HUES6 (cell line): Measurements from ENCODE around the gene GRIN1.
A peak's percentile ranks its signal among the peaks of the same experiment; 100 is the strongest.

Source experiments
- H3K27ac ChIP-seq: 2 replicates; pipeline ENCODE4 v1.7.0; 2013; ENCODE audit warnings: low read depth, mild to moderate bottlenecking, low read length, inconsistent platforms
- H3K27me3 ChIP-seq: 2 replicates; pipeline ENCODE4 v1.6.1; 2013; ENCODE audit warnings: low read length; ENCODE audit not compliant: control insufficient read depth, insufficient read depth
- H3K36me3 ChIP-seq: 2 replicates; pipeline ENCODE4 v1.6.1; 2013; ENCODE audit warnings: low read length; ENCODE audit not compliant: control insufficient read depth, insufficient read depth
- H3K4me1 ChIP-seq: 2 replicates; pipeline ENCODE4 v1.6.1; 2013; ENCODE audit warnings: low read length; ENCODE audit not compliant: control insufficient read depth, insufficient read depth
- H3K4me3 ChIP-seq: 2 replicates; pipeline ENCODE4 v1.5.1; 2013; ENCODE audit warnings: low read depth, low read length
- H3K9ac ChIP-seq: one replicate; pipeline ENCODE4 v1.6.1; 2013; ENCODE audit warnings: mild to moderate bottlenecking, low read length
- H3K9me3 ChIP-seq: 2 replicates; pipeline ENCODE4 v1.6.1; 2013; ENCODE audit warnings: low read depth, low read length; ENCODE audit not compliant: control insufficient read depth, insufficient read depth

GRIN1 gene

DNA sequence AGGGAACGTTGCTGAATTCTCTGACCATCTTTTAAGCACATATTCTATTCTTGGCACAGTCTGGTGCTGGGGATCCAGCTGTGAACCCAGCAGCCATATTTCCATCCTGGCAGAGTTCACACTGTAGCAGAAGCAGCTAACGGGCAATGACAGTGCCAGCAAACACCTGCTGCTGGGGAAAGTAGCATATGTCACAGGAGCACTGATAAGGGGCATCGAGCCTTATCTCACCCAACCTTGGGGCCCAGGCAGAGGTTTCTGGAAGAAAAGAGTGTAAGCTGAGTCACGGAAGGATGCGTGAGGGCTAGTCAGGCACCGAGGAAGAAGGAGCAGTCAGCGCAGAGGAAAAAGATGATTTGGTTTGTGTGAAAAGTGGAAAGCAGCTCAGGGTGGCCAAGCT lies 67.6 kb downstream of the GRIN1 start:
- peak overlapping the region; percentile 100 for H3K4me3 ChIP-seq
- H3K4me1 ChIP-seq = peaks cover 17% of the 10 kb centered on the region; the same call in 1 of the 2 replicates
- no peaks in the 10 kb centered on the region for H3K9me3 ChIP-seq
- no peak overlapping the region for H3K27ac ChIP-seq
- no peak overlapping the region for H3K9ac ChIP-seq
- H3K27me3 ChIP-seq = no peaks in the 10 kb centered on the region
- H3K36me3 ChIP-seq = peaks cover 29% of the 10 kb centered on the region

DNA sequence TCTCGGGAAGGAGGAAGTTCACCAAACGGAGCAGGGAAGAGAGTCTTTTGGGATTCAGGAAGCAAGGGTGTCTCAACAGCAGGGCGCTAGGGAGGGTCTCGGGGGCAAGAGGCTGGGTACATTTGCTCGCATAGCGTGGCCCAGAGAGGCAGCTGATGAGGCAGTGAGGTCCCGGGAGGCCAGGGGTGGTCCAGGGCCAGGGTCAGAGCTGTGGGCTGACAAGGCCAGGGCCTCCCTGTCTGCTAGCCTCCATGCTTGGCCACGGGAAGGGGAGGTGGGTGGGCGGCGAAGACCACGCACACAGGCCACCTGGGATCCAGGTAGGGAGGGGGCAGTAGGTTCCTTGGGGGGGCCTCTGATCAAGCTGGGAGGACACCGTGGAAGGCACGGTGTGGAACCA lies 72.6 kb downstream of the GRIN1 start:
- Histone ChIP-seq H3K27ac (no peak overlapping the region), H3K27me3 (no peaks in the 10 kb centered on the region), H3K9me3 (no peaks in the 10 kb centered on the region), H3K36me3 (peaks cover 61% of the 10 kb centered on the region), H3K4me3 (no peak overlapping the region), H3K9ac (no peak overlapping the region), H3K4me1 (peaks cover 3% of the 10 kb centered on the region; the same call in 1 of the 2 replicates)

DNA sequence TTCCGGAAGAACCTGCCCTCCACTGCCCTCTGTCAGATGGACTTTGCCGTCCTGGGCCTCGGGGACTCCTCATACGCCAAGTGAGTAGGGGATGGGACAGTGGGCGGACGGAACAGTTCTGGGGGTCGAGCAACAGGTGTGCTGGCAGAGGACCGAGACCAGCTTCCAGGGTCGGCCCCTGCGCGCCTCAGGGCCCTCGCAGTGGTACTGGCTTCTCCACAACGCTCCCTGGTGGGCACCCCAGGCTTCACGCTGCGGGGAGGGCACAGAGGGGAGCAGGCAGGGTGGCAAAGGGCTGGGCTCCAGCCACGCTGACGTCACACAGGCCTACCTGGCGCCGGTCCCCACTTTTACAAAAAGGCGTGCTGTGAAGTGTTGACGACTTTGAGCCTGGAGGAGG lies 73.6 kb downstream of the GRIN1 start:
- H3K9ac ChIP-seq = no peak overlapping the region
- no peaks in the 10 kb centered on the region for H3K9me3 ChIP-seq

DNA sequence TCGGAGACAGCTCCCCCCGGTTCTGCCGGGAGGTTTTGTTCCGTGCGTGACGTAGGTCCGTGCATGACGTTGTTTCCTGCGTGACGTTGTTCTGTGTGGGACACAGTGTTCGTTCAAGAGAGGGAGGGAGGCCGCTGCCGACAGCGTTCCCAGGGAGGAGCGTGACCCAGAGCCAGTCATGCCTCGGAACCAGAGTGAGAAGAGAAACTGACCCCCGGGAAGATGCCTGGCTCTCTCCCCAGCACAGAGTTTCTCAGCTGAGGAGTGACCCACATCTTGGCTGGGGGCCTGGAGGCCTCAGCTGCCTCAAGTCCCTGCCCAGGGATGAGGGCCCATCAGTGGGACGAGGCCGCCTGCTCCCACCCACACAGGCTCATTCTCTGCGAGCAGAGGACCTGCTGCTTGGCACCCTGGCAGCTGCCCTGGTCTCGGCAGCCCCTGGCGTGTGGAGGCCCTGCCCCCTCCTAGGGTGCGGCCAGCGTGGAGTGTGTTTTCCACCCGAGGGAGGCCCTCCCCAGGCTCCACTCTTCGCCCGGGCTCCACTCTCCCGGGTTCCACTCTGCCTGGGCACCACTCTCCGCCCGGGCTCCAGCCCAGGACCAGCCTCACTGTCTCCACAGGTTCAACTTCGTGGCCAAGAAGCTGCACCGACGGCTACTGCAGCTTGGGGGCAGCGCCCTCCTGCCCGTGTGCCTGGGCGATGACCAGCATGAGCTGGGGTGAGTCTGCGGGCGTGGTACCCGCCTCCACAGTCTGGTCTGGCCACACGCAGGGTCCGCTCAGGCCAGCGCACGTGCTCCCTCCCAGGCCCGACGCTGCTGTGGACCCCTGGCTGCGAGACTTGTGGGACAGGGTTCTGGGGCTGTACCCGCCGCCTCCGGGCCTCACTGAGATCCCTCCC lies 74.5 kb downstream of the GRIN1 start:
- Histone ChIP-seq H3K4me3 (no peak overlapping the region), H3K9ac (no peak overlapping the region), H3K9me3 (no peaks in the 10 kb centered on the region), H3K27ac (no peak overlapping the region), H3K4me1 (peaks cover 9% of the 10 kb centered on the region), H3K27me3 (no peaks in the 10 kb centered on the region), H3K36me3 (peaks cover 55% of the 10 kb centered on the region)

More for the DNA sequence above, 73.6 kb downstream of the GRIN1 start:
- H3K36me3 ChIP-seq = peaks cover 57% of the 10 kb centered on the region
- H3K4me1 ChIP-seq = peaks cover 6% of the 10 kb centered on the region
- no peak overlapping the region for H3K4me3 ChIP-seq
- no peaks in the 10 kb centered on the region for H3K27me3 ChIP-seq
- no peak overlapping the region for H3K27ac ChIP-seq

DNA sequence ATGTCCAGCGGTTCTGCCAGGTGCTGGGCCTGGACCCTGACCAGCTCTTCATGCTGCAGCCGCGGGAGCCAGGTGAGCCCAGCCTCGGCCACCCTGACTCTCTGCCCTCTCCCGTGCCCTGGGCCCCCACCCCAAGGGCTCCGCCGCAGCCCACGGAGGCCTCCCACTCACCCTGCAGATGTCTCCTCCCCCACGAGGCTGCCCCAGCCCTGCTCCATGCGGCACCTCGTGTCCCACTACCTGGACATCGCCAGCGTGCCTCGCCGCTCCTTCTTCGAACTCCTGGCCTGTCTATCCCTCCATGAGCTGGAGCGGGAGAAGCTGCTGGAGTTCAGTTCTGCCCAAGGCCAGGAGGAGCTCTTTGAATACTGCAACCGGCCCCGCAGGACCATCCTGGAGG lies 75.7 kb downstream of the GRIN1 start:
- peaks cover 51% of the 10 kb centered on the region for H3K36me3 ChIP-seq
- H3K27me3 ChIP-seq = no peaks in the 10 kb centered on the region
- H3K9ac ChIP-seq = no peak overlapping the region
- H3K27ac ChIP-seq = no peak overlapping the region
- H3K4me3 ChIP-seq = no peak overlapping the region
- H3K4me1 ChIP-seq = peaks cover 19% of the 10 kb centered on the region
- no peaks in the 10 kb centered on the region for H3K9me3 ChIP-seq

DNA sequence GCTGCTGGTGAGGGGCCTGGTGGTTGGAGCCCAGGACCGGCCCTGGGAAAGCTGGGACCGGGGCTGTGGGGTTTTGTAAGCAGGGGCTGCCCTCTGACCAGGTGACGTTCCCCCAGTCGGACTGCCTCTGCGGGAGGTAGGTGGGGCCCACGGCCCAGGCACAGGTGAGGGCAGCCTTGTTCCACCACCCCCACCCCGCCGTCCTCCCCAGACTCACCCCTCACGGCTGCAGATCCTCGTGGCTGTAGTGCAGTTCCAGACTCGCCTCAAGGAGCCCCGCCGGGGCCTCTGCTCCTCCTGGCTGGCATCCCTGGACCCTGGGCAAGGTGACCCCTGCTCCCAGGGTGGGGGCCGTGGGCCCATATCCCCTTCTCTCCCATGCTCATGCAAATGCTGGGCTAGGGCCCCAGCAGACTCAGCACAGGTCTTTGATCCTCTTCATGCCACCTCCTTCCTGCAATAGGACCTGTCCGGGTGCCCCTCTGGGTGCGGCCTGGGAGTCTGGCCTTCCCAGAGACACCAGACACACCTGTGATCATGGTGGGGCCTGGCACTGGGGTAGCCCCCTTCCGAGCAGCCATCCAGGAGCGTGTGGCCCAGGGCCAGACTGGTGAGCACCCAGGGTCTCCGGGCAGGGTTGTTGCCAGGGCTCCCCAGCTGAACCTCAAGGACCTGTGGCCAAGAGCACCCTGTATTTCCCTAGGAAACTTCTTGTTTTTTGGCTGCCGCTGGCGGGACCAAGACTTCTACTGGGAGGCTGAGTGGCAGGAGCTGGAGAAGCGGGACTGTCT lies 76.4 kb downstream of the GRIN1 start:
- Histone ChIP-seq H3K27me3 (no peaks in the 10 kb centered on the region), H3K36me3 (peaks cover 45% of the 10 kb centered on the region), H3K9me3 (no peaks in the 10 kb centered on the region), H3K4me1 (peaks cover 20% of the 10 kb centered on the region), H3K27ac (no peak overlapping the region), H3K4me3 (no peak overlapping the region), H3K9ac (no peak overlapping the region)

DNA sequence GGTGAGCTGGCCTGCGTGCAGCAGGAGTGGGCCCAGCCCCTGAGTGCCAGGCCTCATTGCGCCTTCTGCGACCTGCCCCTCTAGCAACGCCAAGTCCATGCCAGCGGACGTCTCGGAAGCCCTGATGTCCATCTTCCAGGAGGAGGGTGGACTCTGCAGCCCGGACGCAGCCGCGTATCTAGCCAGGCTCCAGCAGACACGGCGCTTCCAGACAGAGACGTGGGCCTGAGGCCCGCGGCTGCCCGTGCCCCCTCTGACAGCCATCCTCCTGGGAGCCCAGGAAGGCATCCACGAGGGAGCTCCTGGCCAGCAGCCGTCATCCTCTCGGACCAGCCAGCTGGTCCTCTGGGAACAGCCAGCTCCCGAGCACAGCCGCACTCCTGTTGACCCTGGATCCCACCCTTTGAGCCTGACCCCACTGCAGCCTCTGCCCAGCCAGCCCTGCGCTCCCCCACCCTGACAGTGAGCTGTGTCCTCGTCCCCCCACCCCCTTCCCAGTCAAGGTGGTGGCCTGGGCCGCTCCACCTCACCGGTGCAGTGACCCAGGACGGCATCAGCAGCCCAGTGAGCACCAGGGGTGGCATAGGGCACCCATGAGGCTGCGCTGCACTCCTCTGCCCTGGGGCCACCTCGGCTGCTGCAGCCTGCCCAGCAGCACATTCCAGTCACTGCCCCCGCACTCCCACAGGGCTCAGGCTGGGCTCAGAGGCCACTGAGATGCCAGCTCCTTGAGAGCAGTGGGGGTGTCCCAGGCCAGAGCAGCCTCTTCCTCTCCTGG lies 77.4 kb downstream of the GRIN1 start:
- Histone ChIP-seq H3K27me3 (no peaks in the 10 kb centered on the region; the same call in 1 of the 2 replicates), H3K9me3 (no peaks in the 10 kb centered on the region), H3K4me1 (peaks cover 22% of the 10 kb centered on the region), H3K36me3 (peaks cover 44% of the 10 kb centered on the region), H3K27ac (no peak overlapping the region), H3K4me3 (no peak overlapping the region), H3K9ac (no peak overlapping the region)

DNA sequence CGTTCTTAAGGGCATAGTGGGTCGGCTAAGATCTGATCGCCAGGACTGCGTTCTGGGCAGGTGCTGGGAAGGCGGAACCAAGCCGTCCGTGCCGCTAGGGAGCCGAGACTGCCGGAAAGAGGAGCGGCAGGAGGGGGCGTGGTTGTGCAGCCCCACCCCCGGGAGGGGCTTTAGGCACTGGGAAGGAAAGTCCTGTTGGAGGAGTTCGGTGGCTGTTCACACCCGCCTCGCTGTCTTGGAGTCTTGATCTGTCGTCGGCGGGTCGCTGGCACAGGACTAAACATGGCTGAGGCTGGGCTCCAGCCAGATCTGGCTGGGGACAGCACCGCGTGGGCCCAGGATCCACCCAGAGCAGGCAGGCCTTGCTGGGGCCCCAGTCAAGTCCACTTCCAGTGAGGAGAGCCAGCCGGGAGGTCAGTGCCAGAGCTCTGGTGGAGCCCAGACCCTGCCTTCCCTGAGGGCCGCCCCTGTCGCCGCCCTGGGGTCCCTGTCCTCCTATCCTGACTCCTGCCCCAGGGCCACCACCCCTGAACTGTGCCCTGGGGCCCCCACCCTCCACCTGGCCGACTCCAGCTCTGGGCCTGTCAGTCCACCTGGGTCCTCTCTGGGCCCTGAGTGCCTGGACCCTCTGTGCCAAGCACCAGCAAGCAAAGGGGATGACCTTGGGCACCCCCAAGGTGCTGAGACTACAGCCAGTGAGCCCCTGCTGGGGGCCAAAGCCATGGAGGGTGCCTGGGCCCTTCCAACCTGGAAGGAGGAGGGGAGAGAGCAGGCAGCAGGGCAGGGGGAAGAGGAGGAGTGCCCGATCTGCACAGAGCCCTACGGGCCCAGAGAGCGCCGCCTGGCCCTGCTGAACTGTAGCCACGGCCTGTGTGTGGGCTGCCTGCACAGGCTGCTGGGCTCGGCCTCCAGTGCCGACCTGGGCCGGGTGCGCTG lies 78.6 kb downstream of the GRIN1 start:
- no peak overlapping the region for H3K27ac ChIP-seq
- peaks cover 42% of the 10 kb centered on the region for H3K36me3 ChIP-seq
- H3K9ac ChIP-seq = no peak overlapping the region
- H3K4me3 ChIP-seq = peak overlapping the region; percentile 18
- no peaks in the 10 kb centered on the region for H3K9me3 ChIP-seq
- H3K27me3 ChIP-seq = peaks cover 3% of the 10 kb centered on the region
- peaks cover 22% of the 10 kb centered on the region for H3K4me1 ChIP-seq

DNA sequence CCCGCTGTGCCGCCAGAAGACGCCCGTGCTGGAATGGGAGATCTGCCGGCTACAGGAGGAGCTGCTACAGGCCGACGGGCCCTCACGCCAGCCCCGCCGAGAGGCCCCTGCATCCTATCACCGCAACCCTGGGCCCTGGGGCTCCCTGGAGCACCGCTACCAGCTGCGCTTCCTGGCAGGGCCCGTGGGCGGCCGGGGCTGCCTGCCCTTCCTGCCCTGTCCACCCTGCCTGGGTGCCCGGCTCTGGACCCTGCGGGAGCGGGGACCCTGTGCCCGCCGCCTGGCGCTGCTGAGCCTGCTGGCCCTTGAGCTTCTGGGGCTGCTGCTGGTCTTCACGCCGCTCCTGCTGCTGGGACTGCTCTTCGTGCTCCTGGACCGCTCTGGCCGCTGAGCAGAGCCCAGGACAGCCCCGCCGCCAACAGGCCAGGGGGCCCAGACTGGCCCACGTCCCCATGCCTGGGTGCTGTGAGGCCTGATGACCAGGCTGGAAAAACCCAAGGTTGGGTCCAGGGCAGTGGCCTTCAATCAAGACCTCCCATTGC lies 79.3 kb downstream of the GRIN1 start:
- Histone ChIP-seq H3K27me3 (peaks cover 9% of the 10 kb centered on the region), H3K4me1 (peaks cover 28% of the 10 kb centered on the region), H3K36me3 (peaks cover 35% of the 10 kb centered on the region), H3K9me3 (no peaks in the 10 kb centered on the region), H3K9ac (peak overlapping the region; percentile 6), H3K4me3 (no peak overlapping the region), H3K27ac (no peak overlapping the region; the same call in 1 of the 2 replicates)
